Activated CD8-positive, alpha-beta memory T cell treated with anti-CD3 and anti-CD28 coated beads for 4 hours (primary cell): ENCODE results near the gene FZD10.

ENCODE experiments used
- DNase-seq, 2 donors: peaks; one replicate each; pipeline ENCODE4 v3.0.0-alpha.2; 2020; ENCODE audit warnings: low read depth in 2 of 2

FZD10 gene

DNA sequence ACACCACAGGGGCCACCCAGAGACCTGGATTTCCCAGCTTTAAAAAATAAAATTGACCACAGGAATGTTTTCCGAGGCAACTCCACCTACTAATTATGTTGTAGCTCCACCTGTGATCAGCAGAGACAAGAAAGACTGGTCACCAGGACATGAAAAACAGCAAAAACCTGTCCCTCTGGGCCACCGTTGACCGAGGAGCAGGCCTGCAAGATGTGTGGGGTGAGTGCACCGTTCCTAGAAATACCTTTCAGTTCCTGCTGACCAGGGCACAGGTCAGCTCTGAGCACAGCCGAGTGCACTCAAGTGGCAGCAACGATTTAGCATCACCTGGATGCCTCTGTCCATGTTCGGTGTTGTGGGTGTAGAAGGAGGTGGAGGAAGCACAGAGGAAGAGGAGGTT lies 16.9 kb downstream of the FZD10 start:
- no peak for DNase-seq

GRCh38 chr12:130179621-130180020 lies 17.4 kb downstream of the FZD10 start:
- no peak for DNase-seq

- no peak for DNase-seq
Observed at GRCh38 chr12:130181211-130181610, 18.9 kb downstream of the FZD10 start.

DNA sequence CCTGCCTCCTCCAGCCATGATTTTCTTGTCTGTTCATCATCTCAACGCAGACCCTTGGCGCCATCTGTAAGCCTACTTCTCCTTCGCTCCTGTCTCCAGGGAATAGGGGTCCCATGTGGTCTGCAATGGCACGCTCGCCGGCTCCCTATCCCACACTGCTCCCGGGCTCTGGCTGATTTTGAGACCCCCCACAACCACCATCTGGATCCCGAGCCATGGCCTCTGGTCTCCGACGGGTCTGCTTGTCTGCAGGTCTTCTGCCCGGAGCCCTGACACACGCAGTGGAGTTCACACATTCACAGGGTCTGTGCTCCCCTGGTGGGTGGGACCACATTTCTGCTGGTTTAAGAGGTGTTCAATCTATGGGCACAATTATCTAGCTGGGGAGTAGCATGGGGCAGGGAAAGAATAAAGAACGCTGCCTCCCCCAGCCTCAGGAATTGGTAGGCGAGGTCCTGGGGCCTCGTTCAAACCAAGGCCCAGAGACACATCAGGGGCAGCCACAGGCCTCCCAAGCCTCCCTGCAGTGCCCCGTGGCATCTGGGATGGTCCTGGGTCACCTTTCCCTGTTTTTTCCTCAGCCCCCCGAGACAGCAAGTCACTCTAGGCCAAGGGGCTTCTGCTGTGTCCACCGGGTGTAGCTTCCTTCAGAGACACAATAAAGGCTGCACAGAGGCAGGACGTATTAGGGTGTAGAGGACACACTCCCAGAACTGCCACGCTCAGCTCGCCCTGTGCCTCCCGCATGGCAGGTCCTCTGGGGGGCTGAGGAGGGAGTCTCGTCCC lies 21.5 kb downstream of the FZD10 start:
- DNase-seq = no peak

DNA sequence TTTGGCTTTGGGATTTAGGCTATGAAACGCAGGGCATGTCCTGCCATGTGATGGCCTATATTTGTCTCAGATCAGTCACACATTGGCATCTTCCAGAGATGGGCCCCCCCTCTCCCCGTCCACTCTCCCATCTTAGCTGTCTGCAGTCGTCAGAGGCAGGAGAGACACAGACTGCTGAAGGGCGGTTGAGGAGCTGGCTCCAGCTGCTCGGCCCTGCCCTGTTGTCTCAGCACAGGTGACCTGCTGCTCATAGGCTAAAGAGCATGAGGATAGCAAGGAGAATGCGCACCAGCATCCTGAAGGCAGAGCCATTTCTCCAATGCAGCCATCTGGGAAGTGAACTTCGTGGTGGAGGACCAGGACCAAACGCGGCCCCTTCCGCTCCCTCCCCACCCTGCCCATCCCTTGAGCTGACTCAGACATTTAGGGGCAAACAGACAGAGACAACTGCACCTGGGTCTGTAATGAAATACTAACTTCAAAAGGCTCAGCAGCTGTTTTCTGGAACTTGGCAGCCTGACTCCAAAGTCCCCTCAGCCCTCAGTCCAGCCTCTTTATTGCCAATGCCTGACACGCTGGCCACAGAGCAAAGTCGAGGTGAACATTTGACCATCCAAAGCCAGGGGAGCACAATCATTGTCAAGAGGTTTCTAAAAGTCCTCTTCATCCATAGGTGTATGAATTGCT lies 22.3 kb downstream of the FZD10 start:
- DNase-seq = no peak

DNA sequence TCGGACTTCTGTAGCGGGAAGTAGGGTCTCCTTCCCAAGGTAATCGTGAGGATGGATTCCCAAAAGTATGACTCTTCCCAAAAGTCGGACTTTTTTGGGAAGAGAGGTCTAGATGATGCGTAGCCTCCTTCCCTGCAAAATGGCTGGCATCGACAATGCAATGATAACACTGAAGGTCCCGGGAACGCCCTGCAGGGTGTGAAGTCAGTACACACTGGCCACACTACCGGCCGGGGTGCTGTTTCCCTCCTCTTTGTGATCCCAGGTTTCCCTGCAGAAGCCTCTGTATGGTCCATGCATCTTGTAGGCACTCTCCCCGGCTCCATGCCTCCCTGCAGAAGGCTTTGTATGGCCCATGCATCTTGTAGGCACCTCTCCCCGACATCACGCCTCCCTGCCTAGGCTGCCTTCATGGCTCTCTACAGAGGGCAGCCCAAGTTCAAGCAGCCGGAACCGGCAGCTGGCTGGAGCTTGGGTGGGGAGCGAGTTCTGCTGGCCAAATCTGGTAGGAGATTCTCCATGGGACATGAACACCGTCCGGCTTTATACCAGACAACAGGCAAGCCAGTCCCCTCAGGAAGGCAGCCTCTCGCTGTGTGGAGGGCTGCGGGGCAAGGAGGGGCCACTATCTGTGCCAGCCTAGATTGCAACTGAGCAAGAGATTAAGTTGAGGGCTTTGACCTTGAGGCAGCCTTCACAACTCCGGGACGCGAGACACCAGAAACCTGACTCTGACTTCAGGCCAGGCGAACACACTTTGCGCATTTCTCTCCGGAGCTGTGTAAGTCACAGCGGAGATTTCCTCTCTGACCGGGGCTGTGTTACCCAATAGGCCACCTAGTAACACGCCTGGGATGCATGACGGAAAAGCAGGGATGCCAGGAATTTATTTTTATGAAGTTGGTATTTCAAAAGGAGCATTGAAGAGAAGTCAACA lies 23.5 kb downstream of the FZD10 start:
- no peak for DNase-seq

DNA sequence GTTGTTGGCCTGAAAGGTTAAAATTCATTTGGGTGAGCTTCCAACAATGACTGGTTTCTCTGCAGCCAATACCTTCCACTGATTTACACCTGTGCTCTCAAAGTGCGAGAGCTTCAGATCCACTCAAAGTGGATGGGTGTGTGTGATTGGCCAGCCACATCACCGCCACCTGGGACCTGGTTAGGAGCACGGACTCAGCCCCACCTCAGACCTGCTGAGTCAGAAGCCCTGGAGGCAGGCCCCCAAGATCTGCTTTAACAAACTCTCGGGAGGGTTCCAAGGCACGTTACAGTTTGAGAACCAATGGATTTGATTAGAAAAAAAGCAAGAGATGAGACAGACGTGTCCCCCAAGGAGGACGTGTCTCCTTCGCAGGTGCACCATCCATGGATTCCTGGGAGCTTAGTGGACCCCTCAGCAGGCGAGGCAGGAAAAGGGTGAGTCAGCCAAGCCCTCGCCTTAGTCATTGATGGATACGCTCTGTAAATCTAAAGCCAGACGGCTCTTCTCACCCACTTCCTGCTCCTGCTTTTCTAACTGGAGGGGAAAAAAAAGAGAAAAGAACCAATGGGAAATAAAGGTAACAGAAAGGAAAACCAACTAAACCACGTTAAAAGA lies 24.5 kb downstream of the FZD10 start:
- no peak for DNase-seq

DNA sequence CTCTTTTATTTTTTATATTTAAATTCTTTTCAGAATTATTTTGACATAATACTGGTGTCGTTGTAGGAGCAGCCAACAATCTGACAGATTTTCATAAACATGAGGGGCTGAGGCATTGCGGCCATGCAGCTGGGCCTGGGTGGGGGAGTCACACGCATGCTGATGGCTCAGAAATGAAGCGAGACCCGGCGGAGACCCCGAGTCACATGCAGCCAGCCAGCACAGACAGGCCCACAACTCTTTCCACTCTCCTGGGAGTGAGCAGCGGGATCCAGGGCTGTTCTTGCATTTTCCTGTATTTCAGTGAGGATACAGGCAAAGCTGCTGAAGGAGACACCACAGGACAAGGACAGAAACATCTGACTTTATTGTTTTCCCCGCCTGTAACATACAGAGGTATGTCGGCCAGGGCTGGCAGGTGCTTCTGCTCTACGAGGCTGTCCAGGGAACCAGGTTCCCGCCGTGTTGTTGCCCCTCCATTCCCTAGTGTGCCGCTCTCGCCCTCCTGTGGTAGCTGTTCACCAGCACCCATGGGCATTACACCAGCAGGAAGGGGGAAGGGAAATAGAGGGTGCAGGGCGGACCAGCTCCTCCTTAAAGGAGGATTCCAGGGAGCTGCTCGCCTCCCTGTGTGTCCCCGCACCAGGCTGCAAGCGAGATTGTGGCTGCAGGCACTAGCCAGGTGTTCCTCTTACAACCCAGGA lies 30.5 kb downstream of the FZD10 start:
- no peak for DNase-seq

- DNase-seq = no peak
Observed at GRCh38 chr12:130194154-130194553, 31.9 kb downstream of the FZD10 start.

DNA sequence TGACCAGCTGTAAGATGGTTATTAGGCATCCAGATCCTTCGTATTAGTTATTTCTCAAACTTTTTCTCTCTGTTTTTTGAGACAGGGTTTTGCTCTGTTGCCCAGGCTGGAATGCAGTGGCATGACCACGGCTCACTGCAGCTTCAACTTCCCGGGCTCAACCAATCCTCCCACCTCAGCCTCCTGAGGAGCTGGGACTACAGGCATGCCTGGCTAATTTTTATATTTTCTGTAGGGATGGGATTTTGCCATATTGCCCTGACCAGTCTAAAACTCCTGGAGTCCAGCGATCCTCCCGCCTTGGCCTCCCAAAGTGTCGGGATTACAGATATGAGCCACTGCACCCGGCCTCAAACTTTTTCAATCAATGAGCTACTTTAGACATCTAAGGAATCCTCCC lies 33.1 kb downstream of the FZD10 start:
- DNase-seq = no peak

GRCh38 chr12:130195776-130196175 lies 33.5 kb downstream of the FZD10 start:
- no peak for DNase-seq

DNA sequence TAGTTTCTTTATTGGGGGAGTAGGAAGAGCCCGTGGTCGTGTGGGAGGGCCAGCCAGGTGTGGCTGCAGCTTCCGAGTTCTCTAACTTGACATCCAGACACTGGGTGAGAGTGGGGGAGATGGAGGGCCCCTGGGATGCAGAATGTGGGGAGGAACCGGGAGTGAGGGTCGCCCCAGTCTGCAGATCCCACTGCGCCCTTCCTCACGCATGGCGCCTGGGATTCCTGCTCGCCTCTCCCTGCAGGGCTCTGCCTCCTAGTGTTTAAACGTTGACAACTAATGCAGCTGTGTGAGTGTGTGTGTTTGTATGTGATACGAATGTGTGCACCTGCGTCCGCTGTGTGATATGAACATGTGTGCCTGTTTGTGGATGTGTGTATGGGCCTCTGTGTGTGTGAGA lies 34.6 kb downstream of the FZD10 start:
- DNase-seq = no peak

- no peak for DNase-seq
Observed at GRCh38 chr12:130198026-130198662, 35.9 kb downstream of the FZD10 start.

DNA sequence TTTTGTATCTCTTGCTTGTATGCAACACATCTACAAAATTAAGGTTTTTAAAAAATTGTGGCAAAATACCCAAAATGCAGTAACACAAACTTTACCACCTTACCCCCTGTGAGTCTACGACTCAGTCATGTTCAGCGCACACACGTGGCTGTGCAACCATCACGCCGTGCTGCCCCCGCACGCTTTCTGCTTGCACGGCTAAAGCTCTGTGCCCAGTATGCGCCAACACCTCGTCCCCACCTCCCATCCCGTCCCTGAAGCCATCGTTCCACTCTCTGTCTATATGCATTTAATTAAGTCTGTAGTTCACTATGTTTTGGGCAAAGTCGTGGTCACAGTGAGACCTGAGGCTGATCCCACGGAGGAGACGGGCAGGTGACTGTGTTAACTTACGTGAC lies 36.4 kb downstream of the FZD10 start:
- no peak for DNase-seq

DNA sequence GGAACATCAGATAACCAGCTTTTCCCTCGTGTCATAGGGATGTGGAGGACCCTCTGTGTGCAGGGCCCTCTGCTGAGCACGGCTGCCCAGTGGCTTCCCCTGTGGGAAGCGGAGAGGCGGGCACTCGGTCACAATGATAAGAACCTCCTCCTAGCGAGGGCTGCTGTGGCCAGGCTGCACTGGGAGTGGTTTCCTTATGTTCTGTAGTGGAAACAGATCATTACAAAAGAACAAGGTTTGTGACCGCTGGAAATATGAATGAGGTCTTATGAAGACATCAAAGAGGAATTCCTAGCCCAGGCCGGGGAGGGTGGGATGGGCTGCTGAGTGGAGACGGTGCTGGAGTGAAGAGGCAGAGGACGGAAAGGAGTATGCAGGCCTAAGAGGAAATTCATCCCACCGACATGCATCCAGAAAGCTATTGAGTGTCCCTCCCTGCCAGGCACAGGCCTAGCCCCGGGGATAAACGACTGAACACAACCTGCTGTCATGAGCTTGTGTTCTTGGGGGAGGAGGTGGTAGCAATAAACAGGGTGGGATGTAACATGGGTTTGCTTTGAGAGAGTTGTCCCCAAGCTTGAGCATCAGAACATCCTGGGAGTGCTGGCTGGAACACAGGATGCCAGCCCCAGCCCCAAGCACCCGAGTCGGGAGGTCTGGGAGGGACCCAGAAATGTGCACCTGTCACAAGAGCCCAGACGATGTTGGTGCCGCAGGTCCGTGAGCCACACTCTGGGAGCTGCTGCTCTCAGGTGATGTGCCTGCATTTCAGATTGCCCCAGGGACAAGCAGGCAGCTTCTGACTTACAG lies 37.5 kb downstream of the FZD10 start:
- DNase-seq = no peak

- no peak for DNase-seq
Observed at GRCh38 chr12:130200445-130200844, 38.2 kb downstream of the FZD10 start.

GRCh38 chr12:130201037-130201436 lies 38.8 kb downstream of the FZD10 start:
- no peak for DNase-seq

DNA sequence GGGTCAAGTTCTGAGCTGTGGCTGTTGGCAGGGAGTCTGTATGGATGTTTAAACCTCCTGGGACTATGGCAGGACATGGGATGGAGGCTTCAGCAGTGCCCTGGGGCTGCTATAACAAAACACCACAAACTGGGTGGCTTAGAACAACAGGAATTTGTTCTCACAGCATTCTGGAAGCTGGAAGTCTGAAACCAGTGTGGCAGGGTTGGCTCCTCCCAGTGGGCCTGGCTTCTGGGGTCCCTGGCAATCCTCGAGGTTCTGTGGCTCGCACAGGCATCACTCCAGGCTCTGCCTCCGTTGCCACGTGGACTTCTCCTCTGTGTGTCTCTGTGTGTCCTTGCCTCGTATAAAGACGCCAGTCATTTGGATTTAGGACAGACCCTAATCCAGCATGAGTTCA lies 39.9 kb downstream of the FZD10 start:
- DNase-seq = no peak

DNA sequence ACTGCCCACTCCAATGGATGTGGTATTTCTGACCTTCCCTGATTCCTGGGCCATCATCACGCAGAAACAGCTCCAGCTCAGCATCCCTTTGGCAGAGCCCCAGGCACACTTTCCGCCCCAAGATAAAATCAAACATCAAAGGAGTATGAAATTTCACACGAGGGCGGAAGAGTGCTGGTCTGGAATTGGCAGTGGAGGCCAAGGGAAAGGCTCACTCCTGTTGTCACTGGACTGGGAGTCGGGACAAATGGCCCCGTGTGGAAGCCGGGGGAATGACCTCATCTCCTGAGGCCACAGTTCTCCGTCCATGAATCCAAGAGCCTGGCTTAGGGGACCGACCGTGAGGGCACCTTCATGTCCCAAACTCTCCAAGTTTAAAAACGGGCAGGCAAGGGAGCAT lies 40.9 kb downstream of the FZD10 start:
- no peak for DNase-seq

GRCh38 chr12:130204541-130204953 lies 42.3 kb downstream of the FZD10 start:
- no peak for DNase-seq
